GM18907 (cell line): ENCODE results near the gene COLGALT1.
"Not testable (repeated sequence)": the region's sequence is repeated elsewhere in the genome, so short reads cannot be mapped to it uniquely, and the experiment has no call there.

Source experiments
- ATAC-seq: cut with Tn5 transposase; IDR thresholded peaks from one replicate; pipeline ENCODE4 v1.9.1; 2021; ENCODE audit warnings: mild to moderate bottlenecking, moderate library complexity; ENCODE audit not compliant: unreplicated experiment

COLGALT1 gene

DNA sequence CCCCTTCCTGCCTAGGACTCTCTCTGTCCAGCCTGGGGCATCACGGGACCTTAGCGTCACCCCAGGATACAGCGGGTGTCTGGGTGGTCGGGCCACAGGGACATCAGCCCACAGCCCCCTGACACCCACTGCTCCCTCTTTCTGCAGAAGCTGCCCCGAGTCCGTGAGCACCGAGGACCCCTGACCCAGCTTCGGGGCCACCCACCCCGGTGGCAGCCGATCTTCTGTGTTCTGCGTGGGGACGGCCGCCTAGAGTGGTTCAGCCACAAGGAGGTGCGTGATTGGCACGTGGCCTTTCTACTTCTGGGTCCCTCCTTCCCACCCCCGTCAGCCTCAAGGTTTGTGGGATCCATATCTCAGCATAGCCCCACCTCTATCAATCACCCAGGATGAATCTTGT lies 23.3 kb upstream of the COLGALT1 start:
- no peak for ATAC-seq

DNA sequence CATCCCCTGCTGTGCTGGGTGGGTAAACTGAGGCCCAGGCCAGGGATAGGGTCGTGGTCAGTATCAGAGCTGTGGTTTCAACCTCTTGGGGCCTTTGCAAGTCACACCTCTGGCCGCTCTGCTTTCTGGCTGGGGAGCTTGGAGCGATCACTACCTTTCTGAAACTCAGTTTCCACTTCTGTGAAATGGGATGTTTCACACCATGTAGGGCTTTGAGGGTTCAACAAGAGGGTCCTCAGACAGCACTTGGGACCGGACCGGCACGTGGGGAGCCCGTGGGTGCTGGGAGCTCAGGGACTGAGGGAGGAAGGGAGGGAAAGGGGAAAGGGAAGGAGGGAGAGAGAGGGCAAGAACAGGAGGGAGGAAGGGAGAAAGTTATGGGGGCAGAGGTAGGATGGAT lies 22.9 kb upstream of the COLGALT1 start:
- no peak for ATAC-seq

DNA sequence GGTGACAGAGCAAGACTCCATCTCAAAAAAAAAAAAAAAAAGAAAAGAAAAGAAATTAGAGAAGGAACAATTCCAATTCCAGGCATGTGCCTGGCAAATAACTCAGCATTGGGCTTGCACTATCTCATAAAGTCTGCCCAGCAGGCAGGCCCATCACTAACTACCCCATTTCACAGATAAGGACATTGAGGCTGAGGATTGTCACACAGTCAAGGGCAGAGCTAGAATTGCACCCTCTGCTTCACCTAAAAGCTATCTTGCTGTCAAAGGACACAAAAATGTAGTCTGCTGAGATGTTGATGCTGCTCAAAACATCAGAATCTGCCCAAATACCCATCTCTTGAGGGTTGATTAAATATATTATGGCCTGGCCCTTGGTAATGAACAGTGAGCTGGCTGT lies 20.7 kb upstream of the COLGALT1 start:
- no peak for ATAC-seq

DNA sequence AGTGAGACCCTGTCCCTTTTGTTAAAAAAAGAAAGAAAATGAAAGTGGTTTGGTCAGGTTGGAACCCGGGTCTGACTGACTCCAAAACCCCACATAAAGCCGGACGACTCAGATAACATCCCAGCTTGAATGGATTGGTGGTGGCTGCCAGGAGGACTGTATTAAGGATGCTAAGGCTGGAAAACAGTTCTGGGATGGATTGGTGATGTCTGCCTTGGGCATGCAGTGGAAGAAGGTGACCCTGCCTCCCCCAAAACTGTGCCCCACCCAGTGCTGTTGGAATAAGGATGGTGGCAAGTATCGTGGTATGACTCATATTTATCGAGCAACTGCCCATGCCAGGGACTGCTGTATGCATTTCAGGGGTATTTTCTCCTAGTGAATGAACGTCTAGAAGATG lies 18.5 kb upstream of the COLGALT1 start:
- ATAC-seq = no peak

DNA sequence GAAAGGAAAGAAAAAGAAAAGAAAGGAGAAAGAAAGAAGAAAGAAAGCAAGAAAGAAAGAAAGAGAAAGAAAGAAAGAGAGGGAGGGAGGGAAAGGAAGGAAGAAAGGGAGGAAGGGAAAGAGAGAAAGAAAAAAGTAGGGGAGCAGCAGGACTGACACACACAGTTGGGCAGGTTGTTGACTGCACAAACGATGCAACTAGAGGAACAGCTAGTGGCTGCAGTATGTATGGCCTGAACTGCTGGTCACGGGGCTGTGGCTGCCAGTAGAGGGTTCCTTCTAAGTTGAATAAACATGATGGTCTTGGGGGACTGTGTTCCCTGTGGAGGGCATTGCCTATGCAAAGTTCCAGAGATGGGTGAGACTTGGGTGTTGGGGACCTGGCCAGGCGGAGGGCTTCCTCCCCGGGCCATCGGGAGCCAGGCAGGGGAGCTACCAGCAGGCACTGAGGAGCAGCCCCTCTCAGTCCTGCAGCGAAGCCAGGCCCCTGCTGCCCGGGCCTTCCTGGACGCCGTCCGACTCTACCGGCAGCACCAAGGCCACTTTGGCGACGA lies 16.7 kb upstream of the COLGALT1 start:
- peak; percentile 4 for ATAC-seq

DNA sequence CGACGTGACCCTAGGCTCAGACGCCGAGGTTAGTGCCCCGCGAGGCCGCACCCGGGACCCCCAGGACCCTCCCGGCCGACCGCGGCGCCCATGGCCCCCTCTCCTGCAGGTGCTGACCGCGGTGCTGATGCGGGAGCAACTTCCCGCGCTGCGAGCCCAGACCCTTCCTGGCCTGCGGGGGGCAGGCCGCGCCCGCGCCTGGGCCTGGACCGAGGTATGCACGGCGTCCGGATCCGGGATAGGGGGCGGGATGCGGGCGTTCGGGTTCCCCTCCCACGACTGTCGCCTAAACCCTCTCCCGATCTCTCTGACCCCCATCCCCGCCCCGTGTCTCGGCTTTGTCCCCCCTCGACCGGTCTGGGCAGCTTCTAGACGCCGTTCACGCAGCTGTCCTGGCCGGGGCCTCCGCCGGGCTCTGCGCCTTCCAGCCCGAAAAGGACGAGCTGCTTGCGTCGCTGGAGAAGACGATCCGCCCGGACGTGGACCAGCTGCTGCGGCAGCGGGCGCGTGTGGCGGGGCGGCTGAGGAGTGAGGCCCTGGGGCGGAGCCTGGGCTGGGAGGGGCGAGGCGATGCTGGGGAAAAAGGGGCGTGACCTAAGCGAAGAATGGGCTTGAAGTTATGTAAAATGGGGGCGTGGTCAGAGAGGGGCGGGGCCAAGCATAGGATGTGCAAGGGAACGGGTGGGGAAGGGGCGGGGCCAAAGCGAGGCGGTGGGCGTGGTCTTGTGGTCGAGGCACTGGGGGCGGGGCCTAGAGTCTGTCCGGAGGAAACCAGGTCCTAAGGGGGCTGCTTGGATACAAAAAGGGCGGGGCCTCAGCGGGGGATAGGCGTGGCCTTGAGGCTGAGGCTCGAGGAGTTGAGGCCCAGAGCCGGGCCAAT lies 16.0 kb upstream of the COLGALT1 start:
- peak; percentile 60 for ATAC-seq

- ATAC-seq = no peak
Observed at GRCh38 chr19:17540174-17540573, 15.3 kb upstream of the COLGALT1 start.

- ATAC-seq = no peak
Observed at GRCh38 chr19:17541184-17541759, 14.2 kb upstream of the COLGALT1 start.

DNA sequence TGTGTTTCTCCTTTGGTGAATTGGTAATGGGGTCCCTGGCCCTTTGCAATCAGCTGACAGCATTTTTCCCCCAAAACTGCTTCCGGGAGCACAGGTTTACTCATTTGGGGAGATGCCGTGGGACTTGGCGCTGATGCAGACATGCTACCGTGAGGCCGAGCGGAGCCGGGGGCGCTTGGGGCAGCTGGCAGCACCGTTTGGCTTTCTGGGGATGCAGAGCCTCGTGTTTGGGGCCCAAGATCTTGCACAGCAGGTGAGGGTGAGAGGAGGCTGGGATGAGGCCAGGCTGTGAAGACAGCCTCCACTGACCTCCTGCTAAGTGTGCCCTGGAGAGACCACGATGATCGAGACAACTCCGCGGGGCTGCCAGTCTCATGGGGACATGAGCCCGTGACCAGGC lies 13.4 kb upstream of the COLGALT1 start:
- no peak for ATAC-seq

DNA sequence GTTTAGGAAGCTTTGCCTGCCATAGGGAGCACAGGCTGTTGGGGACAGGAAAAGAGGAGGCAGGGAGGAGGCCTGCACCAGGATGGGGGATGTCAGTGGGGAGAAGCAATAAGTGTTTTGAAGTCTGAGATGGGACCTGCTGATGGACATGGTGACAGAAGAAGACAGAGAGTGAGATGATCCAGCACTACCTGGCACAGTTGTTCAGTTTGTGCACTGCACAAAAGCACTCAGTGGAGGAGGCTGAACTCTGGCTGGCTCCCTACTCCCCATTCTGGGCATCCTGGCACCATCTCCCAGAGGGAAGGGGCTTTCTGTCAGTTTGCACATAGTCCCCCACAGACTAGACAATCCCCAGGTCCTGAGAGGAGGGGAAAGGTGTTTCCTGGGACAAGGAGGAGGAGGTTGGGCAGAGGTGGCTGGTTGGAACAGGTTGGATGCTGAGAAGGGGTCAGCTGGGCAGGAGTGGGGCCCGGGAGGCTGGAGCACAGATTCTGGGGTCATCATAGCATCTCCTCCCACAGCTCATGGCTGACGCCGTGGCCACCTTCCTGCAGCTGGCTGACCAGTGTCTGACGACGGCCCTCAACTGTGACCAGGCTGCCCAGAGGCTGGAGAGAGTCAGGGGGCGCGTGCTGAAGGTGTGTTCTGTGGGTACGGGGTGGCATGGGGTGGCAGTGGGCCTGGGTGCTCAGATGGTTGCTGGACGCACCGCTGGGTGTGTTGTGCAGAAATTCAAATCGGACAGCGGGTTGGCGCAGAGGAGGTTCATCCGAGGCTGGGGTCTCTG lies 12.5 kb upstream of the COLGALT1 start:
- no peak for ATAC-seq

DNA sequence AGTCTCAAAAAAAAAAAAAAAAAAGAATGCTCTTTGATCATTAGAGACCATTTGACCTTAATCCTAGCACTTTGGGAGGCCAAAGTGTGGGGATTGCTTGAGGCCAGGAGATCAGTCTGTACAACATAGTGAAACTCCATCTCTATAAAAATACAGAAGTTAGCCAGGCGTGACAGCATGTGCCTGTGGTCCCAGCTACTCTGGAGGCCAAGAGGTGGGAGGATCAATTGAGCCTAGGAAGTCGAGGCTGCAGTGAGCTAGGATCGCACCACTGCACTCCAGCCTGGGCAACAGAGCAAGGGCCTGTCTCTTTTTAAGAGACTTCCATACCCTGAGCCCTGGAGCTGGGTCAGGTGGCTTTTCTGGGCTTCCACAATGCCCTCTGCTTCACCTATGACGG lies 11.5 kb upstream of the COLGALT1 start:
- ATAC-seq = no peak

DNA sequence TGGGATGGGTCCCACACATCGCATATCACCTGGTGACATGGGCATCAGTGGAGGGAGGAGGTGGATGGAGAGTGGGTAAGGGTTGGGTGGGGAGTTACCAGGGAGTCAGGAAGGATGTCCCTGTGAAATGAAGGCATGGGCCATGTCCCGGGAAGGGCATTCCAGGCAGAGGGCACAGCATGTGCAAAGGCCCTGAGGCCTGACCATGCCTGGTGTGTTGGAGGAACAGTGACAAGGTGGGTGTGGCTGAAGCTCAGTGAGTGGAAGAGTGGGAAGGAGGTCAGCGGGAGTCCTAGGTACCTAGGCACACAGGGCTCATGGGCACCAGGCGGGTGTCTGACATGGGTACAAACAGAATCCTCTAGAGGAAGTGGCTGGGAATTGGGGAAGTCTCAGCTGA lies 11.0 kb upstream of the COLGALT1 start:
- ATAC-seq = no peak

DNA sequence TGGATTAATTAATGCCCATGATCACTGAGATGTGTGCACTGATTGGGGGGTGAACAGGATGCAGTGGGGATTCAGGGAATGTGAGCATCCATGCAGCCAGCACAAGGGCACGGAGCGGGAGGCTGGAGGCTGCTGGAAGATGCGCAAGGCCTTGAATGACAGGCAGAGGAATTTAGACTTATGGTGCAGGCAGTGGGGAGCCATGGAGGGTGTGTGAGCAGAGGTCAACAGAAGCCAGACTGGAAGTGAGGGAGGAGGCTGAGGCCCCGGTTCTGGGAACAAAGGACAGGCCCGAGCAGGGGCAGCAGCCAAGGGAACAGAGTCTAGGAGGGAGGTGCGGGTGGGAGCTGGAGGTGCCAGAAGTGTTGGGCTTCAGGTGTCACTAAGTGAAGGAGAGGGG lies 7.3 kb upstream of the COLGALT1 start:
- no peak for ATAC-seq

DNA sequence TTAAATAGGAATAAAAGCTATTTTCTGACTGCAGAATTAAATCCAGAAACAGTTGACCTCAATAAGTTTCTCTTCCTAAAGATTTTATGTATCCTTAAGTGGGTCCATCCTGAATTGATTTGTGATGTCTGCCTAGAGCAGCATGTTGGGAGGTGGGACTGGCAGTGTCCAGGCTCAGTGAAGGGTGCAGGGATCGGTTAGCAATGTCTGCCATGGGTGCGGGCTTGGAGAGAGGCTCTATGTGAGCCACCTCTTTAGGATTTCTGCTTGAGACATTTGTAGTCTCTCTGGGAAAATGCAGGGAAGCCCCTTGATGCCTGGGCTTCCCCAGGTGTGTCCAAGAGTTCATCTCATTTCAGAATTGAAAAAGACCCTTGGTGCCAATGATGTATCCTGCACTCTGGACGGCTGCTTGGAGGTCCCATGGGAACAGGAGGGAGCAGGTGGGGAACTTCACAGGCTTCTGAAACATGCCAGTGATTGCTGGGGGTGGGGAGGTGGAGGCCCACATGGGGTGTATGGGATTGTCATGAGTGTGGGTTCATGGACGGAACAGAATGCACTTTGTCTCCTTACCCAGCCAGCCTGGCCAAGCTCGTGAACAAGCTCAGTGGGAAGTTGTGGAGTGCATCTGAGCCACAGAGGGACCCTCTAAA lies 6.2 kb upstream of the COLGALT1 start:
- ATAC-seq = no peak

DNA sequence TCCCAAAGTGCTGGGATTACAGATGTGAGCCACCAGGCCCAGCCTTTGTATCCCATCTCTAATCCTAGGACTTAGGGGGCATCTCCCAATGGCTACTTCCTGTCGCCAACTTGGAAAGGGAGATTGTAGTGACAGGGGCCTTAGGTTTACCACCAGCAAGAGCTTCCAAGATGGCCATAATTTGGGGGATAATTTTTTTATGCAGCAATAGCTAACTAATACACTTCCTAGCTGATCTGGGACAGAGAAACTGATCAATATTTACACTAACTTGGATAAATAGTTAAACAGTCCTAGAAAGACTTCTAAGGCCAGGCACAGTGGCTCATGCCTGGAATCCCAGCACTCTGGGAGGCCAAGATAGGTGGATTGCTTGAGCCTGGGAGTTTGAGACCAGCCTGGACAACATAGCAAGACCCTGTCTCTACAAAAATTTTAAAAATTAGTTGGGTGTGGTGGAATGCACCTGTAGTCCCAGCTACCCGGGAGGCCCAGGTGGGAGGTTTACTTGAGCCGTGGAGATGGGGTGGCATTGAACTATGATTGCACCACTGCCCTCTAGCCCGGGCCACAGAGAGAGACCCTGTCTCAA lies 5.3 kb upstream of the COLGALT1 start:
- no peak for ATAC-seq

- ATAC-seq = not testable (repeated sequence)
Observed at GRCh38 chr19:17552735-17553134, 2.7 kb upstream of the COLGALT1 start.

GRCh38 chr19:17553256-17553655 lies 2.2 kb upstream of the COLGALT1 start:
- ATAC-seq = no peak

DNA sequence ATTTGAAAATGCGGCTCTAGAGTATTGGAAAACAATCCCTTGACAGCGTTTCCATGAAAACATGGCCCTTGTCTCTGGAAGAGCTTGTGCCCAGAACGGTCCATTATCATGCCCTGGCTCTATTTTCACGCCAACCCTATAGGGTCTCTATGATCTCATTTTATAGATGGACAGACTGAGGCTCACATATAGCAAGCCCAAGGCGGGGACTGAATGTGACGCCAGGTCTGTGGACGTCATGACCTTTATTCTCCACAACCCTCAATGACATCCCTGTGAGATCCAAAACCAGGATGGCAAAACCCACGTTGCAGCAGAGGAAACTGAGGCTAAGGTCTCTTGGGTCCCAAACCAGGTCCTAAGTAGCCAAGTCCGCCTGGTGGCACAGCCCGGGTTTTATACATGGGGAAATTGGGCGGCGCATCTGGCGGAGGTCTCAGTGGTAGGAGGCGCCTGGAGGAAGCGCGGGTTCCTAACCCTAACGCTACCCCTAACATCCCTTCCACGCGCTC lies 425 bp upstream of the COLGALT1 start:
- no peak for ATAC-seq

DNA sequence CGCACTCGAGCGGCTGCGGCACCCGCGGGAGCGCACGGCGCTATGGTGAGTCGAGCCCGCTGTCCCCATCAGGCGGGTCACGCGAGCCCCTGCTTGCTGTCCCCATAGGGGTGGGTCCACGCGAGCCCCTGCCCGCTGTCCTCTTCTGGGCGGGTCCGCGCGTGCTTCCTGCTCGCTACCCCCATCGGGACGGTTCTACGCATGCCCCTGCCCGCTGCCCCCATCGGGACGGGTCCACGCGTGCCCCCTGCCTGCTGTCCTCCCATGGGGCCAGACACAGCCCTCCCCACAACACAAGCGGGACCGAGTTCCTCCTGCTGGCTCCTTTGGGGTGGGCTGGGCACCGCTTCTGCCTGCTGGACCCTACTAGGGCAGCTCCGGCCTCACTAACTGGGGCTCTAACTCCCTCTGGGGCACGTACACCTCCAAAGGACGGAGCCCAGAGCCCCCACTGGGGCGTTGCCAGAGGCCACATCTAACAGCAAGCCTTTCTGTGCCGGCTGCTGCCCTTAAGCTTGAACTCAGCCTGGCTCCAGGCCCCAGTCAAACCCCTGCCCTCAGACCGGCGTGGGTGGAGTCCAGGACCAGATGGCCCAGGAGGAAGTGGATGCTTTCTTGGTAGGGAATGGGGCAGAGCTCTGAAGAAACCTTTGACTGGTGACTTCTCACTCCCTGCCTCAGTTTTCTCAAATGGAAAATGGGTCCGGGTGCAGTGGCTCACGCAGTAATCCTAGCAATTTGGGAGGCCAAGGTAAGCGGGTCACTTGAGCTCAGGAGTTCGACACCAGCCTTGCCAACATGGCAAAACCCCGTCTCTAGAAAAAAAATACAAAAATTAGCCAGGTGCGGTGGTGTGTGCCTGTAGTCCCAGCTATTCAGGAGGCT lies 722 bp downstream of the COLGALT1 start:
- peak; percentile 38 for ATAC-seq
